Hematopoietic multipotent progenitor cell treated with erythropoietin and hydrocortisone succinate and interleukin-3 and kit ligand, for 6 days (in vitro differentiated cells): ENCODE data around the gene NEGR1.

Experiments
- DNase-seq: peaks from one replicate; pipeline ENCODE4 v3.0.0-alpha.2; 2015

Gene NEGR1

DNA sequence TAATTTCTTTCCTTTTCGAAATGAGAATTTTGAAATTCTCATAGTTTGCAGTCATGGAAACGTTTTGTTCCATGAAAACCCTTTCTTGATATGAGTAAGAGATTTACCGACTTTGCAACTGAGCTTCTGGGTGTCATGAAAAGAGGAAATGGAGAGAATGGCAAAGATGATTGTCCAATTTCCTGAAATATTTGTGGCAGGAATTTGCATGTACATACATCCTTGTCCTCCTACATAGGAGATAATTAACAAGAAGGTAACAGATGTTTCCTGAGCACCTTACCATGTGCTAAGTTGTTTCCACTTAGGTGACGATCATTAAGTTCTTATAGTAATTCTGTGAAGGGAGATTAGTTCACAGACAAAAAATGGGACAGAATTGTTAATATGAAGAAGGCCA, 170.7 kb downstream of the NEGR1 start:
- DNase-seq: no peak

DNA sequence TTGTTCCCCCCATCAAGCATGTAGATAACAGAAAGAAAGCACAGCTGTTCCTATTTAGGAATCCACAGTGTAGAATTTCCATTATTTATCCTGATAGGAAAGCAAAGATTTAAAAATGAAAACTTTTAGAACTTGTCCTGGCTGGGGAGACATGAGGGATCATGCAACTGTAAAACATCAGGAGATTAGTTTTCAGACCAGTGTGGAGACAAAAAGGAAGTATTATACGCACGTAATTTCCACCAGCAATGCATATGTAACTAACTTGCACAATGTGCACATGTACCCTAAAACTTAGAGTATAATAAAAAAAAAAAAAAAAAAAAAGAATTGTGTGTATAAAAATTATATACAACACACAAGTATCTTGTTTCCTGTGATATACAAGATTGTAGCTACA, 172.4 kb downstream of the NEGR1 start:
- DNase-seq: no peak

GRCh38 chr1:72105201-72105600, 177.1 kb downstream of the NEGR1 start:
- no peak for DNase-seq

GRCh38 chr1:72101840-72102632, 180.3 kb downstream of the NEGR1 start:
- DNase-seq: no peak

GRCh38 chr1:72100771-72101170, 181.6 kb downstream of the NEGR1 start:
- DNase-seq: peak; percentile 6

- DNase-seq: no peak
Measured at GRCh38 chr1:72097851-72098570, 184.3 kb downstream of the NEGR1 start.

DNA sequence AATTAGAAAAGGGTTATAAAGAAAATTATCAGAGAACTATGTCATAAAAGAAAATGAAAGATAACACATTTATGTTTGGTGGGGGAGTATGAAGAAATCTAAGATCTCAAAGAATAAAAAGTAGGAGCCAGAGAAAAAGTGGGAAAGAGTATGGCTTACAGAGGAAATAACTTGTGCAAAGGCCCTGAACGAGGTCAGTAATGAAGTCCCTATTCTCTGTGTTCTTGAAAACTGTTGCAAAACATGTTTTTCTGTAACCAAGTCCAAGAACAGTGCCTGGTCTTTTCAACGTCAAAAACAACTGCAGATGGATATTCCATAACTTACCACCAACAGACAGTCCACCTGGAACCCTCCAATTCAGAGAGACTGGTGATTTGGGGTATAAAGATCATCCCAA, 188.1 kb downstream of the NEGR1 start:
- no peak for DNase-seq

DNA sequence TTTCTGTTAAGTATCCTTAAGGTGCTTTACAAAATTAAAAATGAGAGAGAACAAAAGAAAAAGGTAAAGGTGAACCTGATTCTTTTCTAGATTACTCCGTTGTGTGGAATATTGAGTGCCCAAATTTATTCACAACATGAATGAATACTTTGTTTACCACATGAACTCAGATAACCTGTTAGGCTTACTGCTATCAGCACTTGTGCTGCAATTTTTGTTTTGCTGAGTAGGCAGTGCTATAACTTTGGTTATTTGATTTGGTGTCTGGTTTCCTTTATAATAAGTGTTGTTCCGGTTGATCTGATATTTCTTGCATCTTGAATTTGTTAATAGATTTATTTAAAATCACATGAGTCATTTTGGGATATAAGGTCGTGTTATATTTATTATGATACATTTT, 195.9 kb downstream of the NEGR1 start:
- DNase-seq: no peak

DNA sequence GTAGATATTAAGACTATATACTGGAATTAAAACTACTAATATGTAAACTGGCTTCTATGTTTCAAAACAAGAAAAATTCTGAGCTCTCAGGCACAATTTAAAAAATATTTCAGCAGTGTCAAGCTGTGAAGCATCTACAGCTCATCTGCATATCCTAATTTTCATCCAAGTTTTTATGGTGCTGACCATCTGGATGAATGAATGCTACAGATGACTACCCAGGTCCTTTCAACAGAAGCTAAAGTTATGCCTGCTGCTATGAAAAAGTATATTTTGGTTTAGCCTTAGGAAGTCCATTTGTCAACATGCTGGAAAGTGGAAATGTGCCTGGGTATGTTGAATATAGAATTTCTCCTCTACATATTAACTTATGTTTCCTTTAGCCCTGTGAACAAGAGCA, 206.9 kb downstream of the NEGR1 start:
- DNase-seq: no peak

GRCh38 chr1:72066431-72066830, 215.9 kb downstream of the NEGR1 start:
- no peak for DNase-seq

- DNase-seq: peak; percentile 12
Measured at GRCh38 chr1:72064196-72065075, 217.9 kb downstream of the NEGR1 start.

DNA sequence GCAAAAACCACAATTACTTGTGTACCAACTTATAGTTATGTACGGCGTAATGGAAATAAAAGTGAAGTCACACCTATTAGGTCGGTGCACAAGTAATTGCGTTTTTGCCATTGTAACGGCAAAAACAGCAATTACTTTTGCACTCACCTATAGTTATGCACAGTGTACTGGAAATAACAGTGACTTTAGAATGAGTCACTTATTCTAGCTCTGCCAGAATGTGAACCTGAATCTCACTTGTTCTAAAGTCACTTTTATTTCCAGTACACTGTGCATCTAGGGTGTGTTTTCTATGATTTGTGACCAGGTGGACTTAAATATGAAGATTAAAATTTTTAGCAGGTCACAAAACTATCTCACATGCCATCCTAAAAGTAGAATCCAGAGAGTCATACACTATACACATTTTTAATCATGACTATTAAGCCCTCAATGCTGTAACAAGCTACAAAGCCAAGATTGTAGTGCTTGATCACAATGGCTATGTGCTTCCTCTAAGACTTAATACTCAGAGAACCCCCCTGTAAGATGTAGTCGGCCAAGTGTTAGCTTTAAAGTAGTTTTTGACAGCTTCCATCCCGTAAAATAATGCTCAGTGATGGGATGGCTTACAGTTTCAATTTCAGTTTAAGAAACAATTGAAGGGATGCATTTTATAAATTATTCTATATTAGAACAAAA, 218.8 kb downstream of the NEGR1 start:
- DNase-seq: no peak

- DNase-seq: peak; percentile 5
Measured at GRCh38 chr1:72062584-72062983, 219.8 kb downstream of the NEGR1 start.

- DNase-seq: no peak
Measured at GRCh38 chr1:72060466-72061245, 221.7 kb downstream of the NEGR1 start.

- DNase-seq: no peak
Measured at GRCh38 chr1:72056516-72056915, 225.8 kb downstream of the NEGR1 start.

GRCh38 chr1:72051538-72051937, 230.8 kb downstream of the NEGR1 start:
- DNase-seq: no peak

DNA sequence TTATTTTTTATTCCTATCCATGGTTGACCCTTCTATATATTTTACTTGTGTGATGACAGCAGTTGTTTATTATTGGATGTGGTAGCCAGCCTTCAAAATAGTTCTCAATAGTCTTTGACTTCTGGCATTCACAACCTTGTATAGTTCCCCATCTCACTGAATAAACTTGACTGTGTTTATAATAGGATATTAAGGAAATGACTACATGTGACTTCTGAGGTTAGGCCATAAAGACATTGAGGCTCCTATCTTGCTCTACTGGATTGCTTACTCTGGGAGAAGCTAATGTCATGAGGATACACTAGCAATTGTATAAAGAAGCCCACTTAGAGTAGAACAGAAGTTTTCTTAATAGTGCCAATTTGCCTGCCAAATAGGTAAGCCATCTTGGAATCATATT, 231.8 kb downstream of the NEGR1 start:
- no peak for DNase-seq

DNA sequence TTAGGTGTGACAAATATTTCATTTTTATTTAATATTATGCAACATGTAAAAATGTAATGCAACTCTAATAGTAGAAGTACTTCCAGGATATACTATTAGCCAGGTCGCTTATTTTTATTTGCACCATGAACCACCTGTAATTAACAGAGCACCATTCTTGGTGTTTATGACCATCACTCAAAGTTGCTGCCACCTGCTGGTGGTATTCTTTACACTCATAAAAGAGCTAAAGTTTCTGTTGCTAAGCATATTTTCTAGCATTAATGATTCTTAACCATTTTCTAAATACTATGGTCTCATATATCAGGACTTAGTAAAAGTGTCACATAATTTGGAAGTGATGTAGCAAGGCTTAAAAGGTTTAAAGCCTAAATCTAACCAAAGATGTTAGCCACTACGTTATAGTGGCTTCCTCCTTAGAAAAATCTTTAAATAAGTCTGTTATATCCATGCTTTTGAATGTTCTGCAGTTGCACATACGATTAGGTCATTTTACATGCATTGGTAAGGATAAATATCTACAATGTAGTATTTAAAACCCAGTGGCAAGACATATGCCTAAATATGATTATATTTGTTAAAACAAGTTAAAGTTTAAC, 244.5 kb downstream of the NEGR1 start:
- peak; percentile 85 for DNase-seq

DNA sequence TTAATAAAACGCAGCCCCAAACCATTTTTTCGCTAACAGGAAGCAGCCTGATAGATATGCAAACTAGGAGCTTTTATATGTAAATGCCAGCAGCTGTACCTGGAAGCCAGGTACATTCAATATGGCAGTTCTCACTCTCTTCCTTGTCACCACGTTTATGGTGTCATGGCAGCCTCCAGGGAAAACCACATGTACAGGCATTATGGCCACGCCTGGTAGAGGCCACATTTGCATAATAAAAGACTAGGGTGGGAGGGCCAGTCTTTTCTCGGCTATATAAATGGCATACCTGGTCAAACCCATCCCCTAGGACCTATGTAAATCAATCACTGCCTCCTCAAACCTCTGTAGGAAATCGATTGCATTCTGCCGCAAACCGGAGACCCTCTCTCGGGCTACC, 247.5 kb downstream of the NEGR1 start:
- no peak for DNase-seq

DNA sequence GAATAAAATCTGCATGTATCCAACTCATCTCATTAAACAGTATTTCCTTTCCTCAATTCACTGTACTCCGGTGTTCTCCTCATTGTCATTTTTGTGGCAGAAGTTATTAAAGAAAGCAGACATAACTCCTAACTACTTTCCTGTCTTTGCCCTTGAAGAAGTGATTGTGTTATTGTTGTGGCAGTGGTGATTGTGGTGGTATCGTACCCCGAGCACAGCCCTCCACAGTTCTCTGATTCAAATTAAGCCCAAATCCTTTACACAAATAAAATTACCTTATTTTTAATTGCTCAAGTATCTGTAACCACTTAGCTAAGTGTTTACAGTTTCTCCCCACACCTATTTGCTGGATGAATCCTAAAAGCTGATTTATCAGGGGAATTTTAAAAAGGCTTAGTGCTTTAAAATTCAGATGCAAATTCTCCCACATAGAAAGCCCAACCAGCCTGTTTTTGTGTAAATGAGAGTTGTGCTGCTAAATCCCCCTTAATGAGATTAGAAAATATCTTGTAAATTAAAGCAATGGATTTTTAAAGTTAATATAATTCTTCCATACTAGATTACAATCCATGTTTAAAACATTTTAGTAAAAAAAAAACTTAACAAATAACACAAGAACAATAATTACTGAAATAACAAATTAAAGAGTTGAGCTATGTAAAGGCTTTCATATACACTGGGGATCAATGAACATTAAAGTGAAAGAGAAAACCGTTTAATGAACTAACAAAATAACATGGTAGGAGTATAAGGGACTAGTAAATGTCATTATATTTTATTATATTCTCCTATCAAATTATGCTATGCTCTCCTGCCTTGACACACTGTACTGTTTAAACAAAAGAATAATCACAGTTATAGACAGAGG, 259.0 kb downstream of the NEGR1 start:
- DNase-seq: no peak

DNA sequence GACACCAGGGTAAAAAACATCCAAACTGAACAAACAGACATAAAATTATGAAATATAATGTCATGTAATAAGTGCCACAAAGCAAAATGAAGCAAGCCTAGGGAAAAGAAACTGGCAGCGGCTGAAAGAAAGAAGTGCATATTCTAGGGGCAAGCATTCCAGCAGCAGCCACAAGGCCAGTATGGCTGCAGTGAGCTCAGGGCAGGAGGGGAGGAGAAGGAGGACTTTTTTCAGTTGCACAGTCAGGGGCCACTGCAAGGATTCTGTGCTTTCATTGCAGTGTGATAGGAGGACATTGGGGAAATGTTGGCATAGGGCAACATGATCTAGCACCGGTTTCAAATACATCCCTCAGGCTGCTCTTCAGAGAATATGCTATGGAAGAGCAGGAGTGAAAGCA, 263.8 kb downstream of the NEGR1 start:
- no peak for DNase-seq
